GM12872 (cell line): Measurements from ENCODE around the gene CFAP157.

ENCODE experiments used
- TF ChIP-seq, protein P1 (sequence below): IDR thresholded peaks from 3 replicates; pipeline ENCODE4 v1.5.1; 2011; ENCODE audit warnings: low read depth, mild to moderate bottlenecking, low read length, moderate library complexity; ENCODE audit not compliant: insufficient read depth

Gene CFAP157

GRCh38 chr9:127712371-127712770, 5.6 kb downstream of the CFAP157 start:
- TF ChIP-seq, protein P1, sequence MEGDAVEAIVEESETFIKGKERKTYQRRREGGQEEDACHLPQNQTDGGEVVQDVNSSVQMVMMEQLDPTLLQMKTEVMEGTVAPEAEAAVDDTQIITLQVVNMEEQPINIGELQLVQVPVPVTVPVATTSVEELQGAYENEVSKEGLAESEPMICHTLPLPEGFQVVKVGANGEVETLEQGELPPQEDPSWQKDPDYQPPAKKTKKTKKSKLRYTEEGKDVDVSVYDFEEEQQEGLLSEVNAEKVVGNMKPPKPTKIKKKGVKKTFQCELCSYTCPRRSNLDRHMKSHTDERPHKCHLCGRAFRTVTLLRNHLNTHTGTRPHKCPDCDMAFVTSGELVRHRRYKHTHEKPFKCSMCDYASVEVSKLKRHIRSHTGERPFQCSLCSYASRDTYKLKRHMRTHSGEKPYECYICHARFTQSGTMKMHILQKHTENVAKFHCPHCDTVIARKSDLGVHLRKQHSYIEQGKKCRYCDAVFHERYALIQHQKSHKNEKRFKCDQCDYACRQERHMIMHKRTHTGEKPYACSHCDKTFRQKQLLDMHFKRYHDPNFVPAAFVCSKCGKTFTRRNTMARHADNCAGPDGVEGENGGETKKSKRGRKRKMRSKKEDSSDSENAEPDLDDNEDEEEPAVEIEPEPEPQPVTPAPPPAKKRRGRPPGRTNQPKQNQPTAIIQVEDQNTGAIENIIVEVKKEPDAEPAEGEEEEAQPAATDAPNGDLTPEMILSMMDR = no peak

- TF ChIP-seq, protein P1 = no peak
Observed at GRCh38 chr9:127712867-127713266, 6.1 kb downstream of the CFAP157 start.

GRCh38 chr9:127714020-127714750, 7.4 kb downstream of the CFAP157 start:
- TF ChIP-seq, protein P1 = no peak

DNA sequence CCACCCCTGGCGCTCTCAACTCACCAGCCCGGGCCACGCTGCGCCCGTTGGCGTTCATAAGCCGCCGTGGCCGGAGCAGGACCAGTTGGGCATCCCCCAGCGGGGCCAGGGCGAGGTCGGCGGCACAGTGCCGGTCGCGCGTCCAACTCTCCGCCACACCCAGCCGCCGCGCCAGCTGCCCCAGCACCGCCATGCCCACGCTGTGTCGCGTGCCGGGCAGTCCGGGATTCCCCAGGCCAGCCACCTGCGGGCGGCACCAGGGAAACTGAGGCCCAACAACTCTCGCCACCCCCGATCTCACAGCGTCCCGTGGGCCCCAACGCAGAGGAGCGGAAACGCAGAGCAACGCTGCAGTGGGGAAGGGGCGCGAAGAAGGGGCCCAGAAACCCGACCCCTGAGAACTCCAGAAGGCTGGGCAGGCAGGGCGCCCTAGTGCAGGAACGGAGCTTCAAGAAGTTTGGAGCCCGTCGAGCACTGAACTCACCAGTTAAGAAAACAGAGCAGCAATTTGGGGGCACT, 8.2 kb downstream of the CFAP157 start:
- TF ChIP-seq, protein P1 = no peak

- TF ChIP-seq, protein P1 = no peak
Observed at GRCh38 chr9:127715470-127716337, 8.9 kb downstream of the CFAP157 start, which contains the start of the genes PTRH1 and TTC16. TSS of gene PTRH1 (minus strand) at chr9:127715663. CDS start at chr9:127715639, 24 bp downstream. TSS of gene TTC16 (plus strand) at chr9:127716079. CDS start at chr9:127716146, 67 bp downstream.

DNA sequence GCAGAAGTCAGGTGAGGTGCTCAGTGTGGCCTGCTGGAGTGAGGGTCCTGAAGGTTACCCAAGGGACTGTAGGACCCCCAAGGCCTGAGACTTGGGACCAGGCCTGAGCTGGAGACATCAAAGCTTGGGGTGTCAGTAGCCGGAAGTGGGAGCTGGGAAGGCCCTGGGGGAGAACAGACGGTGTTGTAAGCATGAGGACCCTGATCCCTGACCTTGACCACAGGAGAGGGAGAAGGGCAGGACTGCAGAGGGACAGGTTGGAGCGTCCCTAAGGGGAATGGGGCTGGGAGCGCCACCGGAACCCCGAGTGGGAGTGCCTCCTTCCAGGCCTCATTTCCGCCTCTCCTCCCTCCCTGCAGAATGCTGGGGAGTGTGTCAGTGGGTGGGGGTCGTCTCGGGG, 9.6 kb downstream of the CFAP157 start:
- TF ChIP-seq, protein P1 = no peak

DNA sequence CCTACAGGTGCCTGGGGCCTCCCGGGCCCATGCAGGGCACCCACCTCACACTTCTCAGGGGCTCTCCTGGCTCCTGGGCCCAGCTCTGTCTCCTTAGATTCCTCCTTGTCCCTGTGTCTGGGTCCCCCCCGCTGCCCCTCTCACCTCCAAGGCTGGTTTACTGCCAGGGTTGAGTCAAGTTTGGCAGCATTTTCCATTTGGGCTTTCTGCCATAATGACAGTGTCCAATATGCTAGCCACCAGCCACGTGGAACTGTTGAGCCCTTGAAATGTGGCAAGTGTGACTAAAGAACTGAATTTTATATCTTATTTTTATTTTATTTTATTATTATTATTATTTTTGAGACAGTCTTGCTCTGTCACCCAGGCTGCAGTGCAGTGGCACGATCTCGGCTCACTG, 11.0 kb downstream of the CFAP157 start:
- TF ChIP-seq, protein P1 = no peak
